CD14-positive monocyte (primary cell): Measurements from ENCODE around the gene IL20. TPM values are rescaled to one million over a fixed set of nuclear protein-coding genes. Genes with fewer than 3 reads are reported as not detected.

Experiments
- DNase-seq, 3 donors: peaks; one replicate each; pipeline ENCODE4 v3.0.0-alpha.2; 2011 to 2022
- H2AFZ ChIP-seq: 2 replicates; pipeline ENCODE4 v1.6.0; 2012; ENCODE audit warnings: mild to moderate bottlenecking, low read depth, low read length, inconsistent platforms; ENCODE audit not compliant: insufficient read depth, poor library complexity, severe bottlenecking
- H3K27ac ChIP-seq, 2 donors: 1 replicate in 1 of 2; 2 replicates in 1 of 2; pipeline ENCODE4 v1.5.1; 2012 to 2013; ENCODE audit warnings: low read length in 2 of 2, control low read depth in 1 of 2, inconsistent platforms in 1 of 2, low read depth in 1 of 2, mild to moderate bottlenecking in 1 of 2
- H3K27me3 ChIP-seq, 2 donors: one replicate each; pipeline versions ENCODE4 v1.6.0 to v1.6.1; 2011 to 2013; ENCODE audit warnings: low read length in 2 of 2; ENCODE audit not compliant: control insufficient read depth in 2 of 2, insufficient read depth in 2 of 2
- H3K36me3 ChIP-seq, 2 donors: replicated peaks in 1 of 2; 1 replicate in 1 of 2; 2 replicates in 1 of 2; pipeline versions ENCODE4 v1.5.1 to v1.6.1; 2012 to 2013; ENCODE audit warnings: low read length in 2 of 2, control low read depth in 1 of 2, inconsistent platforms in 1 of 2, mild to moderate bottlenecking in 1 of 2; ENCODE audit not compliant: insufficient read depth in 2 of 2, control insufficient read depth in 1 of 2
- H3K4me1 ChIP-seq, 2 donors: 1 replicate in 1 of 2; 2 replicates in 1 of 2; pipeline versions ENCODE4 v1.5.1 to v1.6.1; 2012 to 2013; ENCODE audit warnings: low read length in 2 of 2, control low read depth in 1 of 2, inconsistent platforms in 1 of 2, mild to moderate bottlenecking in 1 of 2, moderate library complexity in 1 of 2; ENCODE audit not compliant: insufficient read depth in 2 of 2, control insufficient read depth in 1 of 2
- H3K4me2 ChIP-seq: replicated peaks from 2 replicates; pipeline ENCODE3; 2012; ENCODE audit warnings: low read length, moderate library complexity, mild to moderate bottlenecking; ENCODE audit not compliant: poor library complexity, severe bottlenecking; ENCODE audit errors: extremely low read depth
- H3K4me3 ChIP-seq, 3 experiments: fragments of 200-600 bp in 1 of 3; sonication (generic) in 1 of 3; replicated peaks in 1 of 3; 1 replicate in 2 of 3; 2 replicates in 1 of 3; pipeline ENCODE4 v1.5.1; 2011 to 2013; ENCODE audit warnings: low read length in 3 of 3, mild to moderate bottlenecking in 3 of 3, control low read depth in 2 of 3, low read depth in 2 of 3, inconsistent platforms in 1 of 3, moderate library complexity in 1 of 3
- H3K79me2 ChIP-seq: 2 replicates; pipeline ENCODE4 v1.6.0; 2012; ENCODE audit warnings: mild to moderate bottlenecking, control low read depth, inconsistent platforms, low read length, moderate library complexity; ENCODE audit not compliant: insufficient read depth
- H3K9ac ChIP-seq: 2 replicates; pipeline ENCODE4 v1.6.0; 2017; ENCODE audit warnings: low read length, mild to moderate bottlenecking; ENCODE audit not compliant: insufficient read depth, poor library complexity, severe bottlenecking
- H3K9me3 ChIP-seq, 2 donors: replicated peaks in 1 of 2; 1 replicate in 1 of 2; 2 replicates in 1 of 2; pipeline versions ENCODE4 v1.5.1 to v1.6.1; 2012 to 2013; ENCODE audit warnings: low read length in 2 of 2, control low read depth in 1 of 2; ENCODE audit not compliant: control insufficient read depth in 1 of 2, insufficient read depth in 1 of 2
- H4K20me1 ChIP-seq: 2 replicates; pipeline ENCODE4 v1.6.0; 2012; ENCODE audit warnings: mild to moderate bottlenecking, low read length, control low read depth, moderate library complexity; ENCODE audit not compliant: insufficient read depth
- H3K27ac Mint-ChIP-seq, 7 donors: one replicate each; pipeline ENCODE4 v1.8.0; 2020; ENCODE audit warnings: mild to moderate bottlenecking in 7 of 7, mixed read lengths in 7 of 7, moderate library complexity in 6 of 7, inconsistent platforms in 2 of 7
- H3K27me3 Mint-ChIP-seq, 3 donors: one replicate each; pipeline ENCODE4 v1.8.0; 2021 to 2022; ENCODE audit warnings: low read depth in 3 of 3, mild to moderate bottlenecking in 3 of 3, mixed read lengths in 3 of 3, moderate library complexity in 3 of 3, inconsistent platforms in 1 of 3
- H3K36me3 Mint-ChIP-seq, 2 donors: one replicate each; pipeline ENCODE4 v1.8.0; 2020; ENCODE audit warnings: mixed read lengths in 2 of 2, inconsistent platforms in 1 of 2, mild to moderate bottlenecking in 1 of 2
- H3K4me1 Mint-ChIP-seq: one replicate; pipeline ENCODE4 v1.8.0; 2020; ENCODE audit warnings: mild to moderate bottlenecking, mixed read lengths
- H3K4me3 Mint-ChIP-seq, 2 donors: one replicate each; pipeline ENCODE4 v1.8.0; 2020; ENCODE audit warnings: mild to moderate bottlenecking in 2 of 2, mixed read lengths in 2 of 2, moderate library complexity in 1 of 2
- H3K9me3 Mint-ChIP-seq, 7 donors: one replicate each; pipeline ENCODE4 v1.8.0; 2020 to 2022; ENCODE audit warnings: mixed read lengths in 7 of 7, mild to moderate bottlenecking in 6 of 7, moderate library complexity in 6 of 7, inconsistent platforms in 2 of 7
- CTCF ChIP-seq: fragments of 200-600 bp; IDR thresholded peaks from one replicate; pipeline ENCODE4 v1.8.0; 2022; ENCODE audit warnings: antibody characterized with exemption, mild to moderate bottlenecking
- WGBS: methylation state at CpG from one replicate; pipeline ENCODE4 v1.1.5; 2013; ENCODE audit warnings: missing lambda C conversion rate; ENCODE audit not compliant: insufficient coverage; 5-methylcytosine and 5-hydroxymethylcytosine counted together
- intact Hi-C, 2 donors: fragments of 100-400 bp; cut with micrococcal nuclease; formaldehyde crosslinking; loops; one replicate each; pipeline versions ENCODE4 v1.15.0 to v1.15.1; 2023
- polyA plus RNA-seq, 3 donors: library from polyadenylated mRNA; depleted of rRNA in 1 of 3; unstranded in 2 of 3; stranded (reverse) in 1 of 3; fragments of 300-500 nt in 2 of 3; fragments of >200 nt in 1 of 3; fragmentation: Illumina TruSeq in 2 of 3; gene quantifications; 1 replicate in 2 of 3; 2 replicates in 1 of 3; pipeline ENCODE4 v1.2.3, GENCODE V29; 2012 to 2021

IL20 gene
- polyA plus RNA-seq, 3 donors, result not detected

- H3K4me1 ChIP-seq, result peaks cover 22 to 23% of the 10 kb centered on the region in 2 donors
- no peak overlapping the region for H2AFZ ChIP-seq
- peak overlapping the region; percentile 36 for H3K4me2 ChIP-seq
- Mint-ChIP-seq H3K9me3 (peaks cover 0 to 2% (median 0%) of the 10 kb centered on the region in 7 donors), H3K27me3 (peaks cover 1 to 6% (median 6%) of the 10 kb centered on the region in 3 donors), H3K36me3 (no peaks in the 10 kb centered on the region), H3K27ac (peak overlapping the region in 6 of 7 donors; percentile 15 to 80 (median 60)), H3K4me1 (peaks cover 28% of the 10 kb centered on the region), H3K4me3 (peak overlapping the region in 1 of 2 donors; percentile 60)
- H3K9me3 ChIP-seq, result no peaks in the 10 kb centered on the region
- intact Hi-C loops, result no loop called here
- H3K79me2 ChIP-seq, result no peaks in the 10 kb centered on the region
- H3K27me3 ChIP-seq, result no peaks in the 10 kb centered on the region
- no peaks in the 10 kb centered on the region for H3K36me3 ChIP-seq
- H4K20me1 ChIP-seq, result no peaks in the 10 kb centered on the region
- H3K27ac ChIP-seq, result peak overlapping the region in 1 of 2 donors; percentile 17
- WGBS, result 40% methylated on average over 1 of the region's 3 CpGs
- no peak for TF ChIP-seq CTCF
- peak; percentile 33 to 66 (median 63) for DNase-seq
- H3K4me3 ChIP-seq, result peak overlapping the region in 1 of 3 experiments; percentile 15
- no peak overlapping the region for H3K9ac ChIP-seq
Measured at GRCh38 chr1:206824331-206824730, 41.1 kb upstream of the IL20 start.

- intact Hi-C loops, result no loop called here
- H3K79me2 ChIP-seq, result no peaks in the 10 kb centered on the region
- WGBS, result 65% methylated on average over 2 of the region's 4 CpGs
- no peak overlapping the region for H3K4me2 ChIP-seq
- no peak overlapping the region for H3K9ac ChIP-seq
- DNase-seq, result no peak
- H3K36me3 ChIP-seq, result no peaks in the 10 kb centered on the region
- no peak overlapping the region for H3K27ac ChIP-seq
- no peaks in the 10 kb centered on the region for H4K20me1 ChIP-seq
- Mint-ChIP-seq H3K27me3 (peaks cover 1 to 8% (median 6%) of the 10 kb centered on the region in 3 donors), H3K27ac (no peak overlapping the region), H3K9me3 (no peaks in the 10 kb centered on the region), H3K4me1 (peaks cover 35% of the 10 kb centered on the region), H3K4me3 (no peak overlapping the region), H3K36me3 (no peaks in the 10 kb centered on the region)
- no peak overlapping the region for H3K4me3 ChIP-seq
- no peaks in the 10 kb centered on the region for H3K9me3 ChIP-seq
- H3K27me3 ChIP-seq, result no peaks in the 10 kb centered on the region
- no peak overlapping the region for H2AFZ ChIP-seq
- peaks cover 31 to 33% of the 10 kb centered on the region in 2 donors for H3K4me1 ChIP-seq
- no peak for TF ChIP-seq CTCF
Measured at GRCh38 chr1:206826394-206826793, 39.0 kb upstream of the IL20 start.
